CD14-positive monocyte (primary cell): ENCODE results near the gene OR51D1. TPM values are rescaled to one million over a fixed set of nuclear protein-coding genes. Genes with fewer than 3 reads are reported as not detected.

Experiments used
- DNase-seq, 3 donors: peaks; one replicate each; pipeline ENCODE4 v3.0.0-alpha.2; 2011 to 2022
- H2AFZ ChIP-seq: 2 replicates; pipeline ENCODE4 v1.6.0; 2012; ENCODE audit warnings: mild to moderate bottlenecking, low read depth, low read length, inconsistent platforms; ENCODE audit not compliant: insufficient read depth, poor library complexity, severe bottlenecking
- H3K27ac ChIP-seq, 2 donors: 1 replicate in 1 of 2; 2 replicates in 1 of 2; pipeline ENCODE4 v1.5.1; 2012 to 2013; ENCODE audit warnings: low read length in 2 of 2, control low read depth in 1 of 2, inconsistent platforms in 1 of 2, low read depth in 1 of 2, mild to moderate bottlenecking in 1 of 2
- H3K27me3 ChIP-seq, 2 donors: one replicate each; pipeline versions ENCODE4 v1.6.0 to v1.6.1; 2011 to 2013; ENCODE audit warnings: low read length in 2 of 2; ENCODE audit not compliant: control insufficient read depth in 2 of 2, insufficient read depth in 2 of 2
- H3K36me3 ChIP-seq, 2 donors: replicated peaks in 1 of 2; 1 replicate in 1 of 2; 2 replicates in 1 of 2; pipeline versions ENCODE4 v1.5.1 to v1.6.1; 2012 to 2013; ENCODE audit warnings: low read length in 2 of 2, control low read depth in 1 of 2, inconsistent platforms in 1 of 2, mild to moderate bottlenecking in 1 of 2; ENCODE audit not compliant: insufficient read depth in 2 of 2, control insufficient read depth in 1 of 2
- H3K4me1 ChIP-seq, 2 donors: 1 replicate in 1 of 2; 2 replicates in 1 of 2; pipeline versions ENCODE4 v1.5.1 to v1.6.1; 2012 to 2013; ENCODE audit warnings: low read length in 2 of 2, control low read depth in 1 of 2, inconsistent platforms in 1 of 2, mild to moderate bottlenecking in 1 of 2, moderate library complexity in 1 of 2; ENCODE audit not compliant: insufficient read depth in 2 of 2, control insufficient read depth in 1 of 2
- H3K4me2 ChIP-seq: replicated peaks from 2 replicates; pipeline ENCODE3; 2012; ENCODE audit warnings: low read length, moderate library complexity, mild to moderate bottlenecking; ENCODE audit not compliant: poor library complexity, severe bottlenecking; ENCODE audit errors: extremely low read depth
- H3K4me3 ChIP-seq, 3 experiments: fragments of 200-600 bp in 1 of 3; sonication (generic) in 1 of 3; replicated peaks in 1 of 3; 1 replicate in 2 of 3; 2 replicates in 1 of 3; pipeline ENCODE4 v1.5.1; 2011 to 2013; ENCODE audit warnings: low read length in 3 of 3, mild to moderate bottlenecking in 3 of 3, control low read depth in 2 of 3, low read depth in 2 of 3, inconsistent platforms in 1 of 3, moderate library complexity in 1 of 3
- H3K79me2 ChIP-seq: 2 replicates; pipeline ENCODE4 v1.6.0; 2012; ENCODE audit warnings: mild to moderate bottlenecking, control low read depth, inconsistent platforms, low read length, moderate library complexity; ENCODE audit not compliant: insufficient read depth
- H3K9ac ChIP-seq: 2 replicates; pipeline ENCODE4 v1.6.0; 2017; ENCODE audit warnings: low read length, mild to moderate bottlenecking; ENCODE audit not compliant: insufficient read depth, poor library complexity, severe bottlenecking
- H3K9me3 ChIP-seq, 2 donors: replicated peaks in 1 of 2; 1 replicate in 1 of 2; 2 replicates in 1 of 2; pipeline versions ENCODE4 v1.5.1 to v1.6.1; 2012 to 2013; ENCODE audit warnings: low read length in 2 of 2, control low read depth in 1 of 2; ENCODE audit not compliant: control insufficient read depth in 1 of 2, insufficient read depth in 1 of 2
- H4K20me1 ChIP-seq: 2 replicates; pipeline ENCODE4 v1.6.0; 2012; ENCODE audit warnings: mild to moderate bottlenecking, low read length, control low read depth, moderate library complexity; ENCODE audit not compliant: insufficient read depth
- H3K27ac Mint-ChIP-seq, 7 donors: one replicate each; pipeline ENCODE4 v1.8.0; 2020; ENCODE audit warnings: mild to moderate bottlenecking in 7 of 7, mixed read lengths in 7 of 7, moderate library complexity in 6 of 7, inconsistent platforms in 2 of 7
- H3K27me3 Mint-ChIP-seq, 3 donors: one replicate each; pipeline ENCODE4 v1.8.0; 2021 to 2022; ENCODE audit warnings: low read depth in 3 of 3, mild to moderate bottlenecking in 3 of 3, mixed read lengths in 3 of 3, moderate library complexity in 3 of 3, inconsistent platforms in 1 of 3
- H3K36me3 Mint-ChIP-seq, 2 donors: one replicate each; pipeline ENCODE4 v1.8.0; 2020; ENCODE audit warnings: mixed read lengths in 2 of 2, inconsistent platforms in 1 of 2, mild to moderate bottlenecking in 1 of 2
- H3K4me1 Mint-ChIP-seq: one replicate; pipeline ENCODE4 v1.8.0; 2020; ENCODE audit warnings: mild to moderate bottlenecking, mixed read lengths
- H3K4me3 Mint-ChIP-seq, 2 donors: one replicate each; pipeline ENCODE4 v1.8.0; 2020; ENCODE audit warnings: mild to moderate bottlenecking in 2 of 2, mixed read lengths in 2 of 2, moderate library complexity in 1 of 2
- H3K9me3 Mint-ChIP-seq, 7 donors: one replicate each; pipeline ENCODE4 v1.8.0; 2020 to 2022; ENCODE audit warnings: mixed read lengths in 7 of 7, mild to moderate bottlenecking in 6 of 7, moderate library complexity in 6 of 7, inconsistent platforms in 2 of 7
- WGBS: methylation state at CpG from one replicate; pipeline ENCODE4 v1.1.5; 2013; ENCODE audit warnings: missing lambda C conversion rate; ENCODE audit not compliant: insufficient coverage; 5-methylcytosine and 5-hydroxymethylcytosine counted together
- intact Hi-C, 2 donors: fragments of 100-400 bp; cut with micrococcal nuclease; formaldehyde crosslinking; loops; one replicate each; pipeline versions ENCODE4 v1.15.0 to v1.15.1; 2023
- polyA plus RNA-seq, 3 donors: library from polyadenylated mRNA; depleted of rRNA in 1 of 3; unstranded in 2 of 3; stranded (reverse) in 1 of 3; fragments of 300-500 nt in 2 of 3; fragments of >200 nt in 1 of 3; fragmentation: Illumina TruSeq in 2 of 3; gene quantifications; 1 replicate in 2 of 3; 2 replicates in 1 of 3; pipeline ENCODE4 v1.2.3, GENCODE V29; 2012 to 2021
- TF ChIP-seq, protein P1 (sequence below): fragments of 200-600 bp; IDR thresholded peaks from one replicate; pipeline ENCODE4 v1.8.0; 2022; ENCODE audit warnings: antibody characterized with exemption, mild to moderate bottlenecking

Gene OR51D1
- polyA plus RNA-seq, 3 donors: not detected

DNA sequence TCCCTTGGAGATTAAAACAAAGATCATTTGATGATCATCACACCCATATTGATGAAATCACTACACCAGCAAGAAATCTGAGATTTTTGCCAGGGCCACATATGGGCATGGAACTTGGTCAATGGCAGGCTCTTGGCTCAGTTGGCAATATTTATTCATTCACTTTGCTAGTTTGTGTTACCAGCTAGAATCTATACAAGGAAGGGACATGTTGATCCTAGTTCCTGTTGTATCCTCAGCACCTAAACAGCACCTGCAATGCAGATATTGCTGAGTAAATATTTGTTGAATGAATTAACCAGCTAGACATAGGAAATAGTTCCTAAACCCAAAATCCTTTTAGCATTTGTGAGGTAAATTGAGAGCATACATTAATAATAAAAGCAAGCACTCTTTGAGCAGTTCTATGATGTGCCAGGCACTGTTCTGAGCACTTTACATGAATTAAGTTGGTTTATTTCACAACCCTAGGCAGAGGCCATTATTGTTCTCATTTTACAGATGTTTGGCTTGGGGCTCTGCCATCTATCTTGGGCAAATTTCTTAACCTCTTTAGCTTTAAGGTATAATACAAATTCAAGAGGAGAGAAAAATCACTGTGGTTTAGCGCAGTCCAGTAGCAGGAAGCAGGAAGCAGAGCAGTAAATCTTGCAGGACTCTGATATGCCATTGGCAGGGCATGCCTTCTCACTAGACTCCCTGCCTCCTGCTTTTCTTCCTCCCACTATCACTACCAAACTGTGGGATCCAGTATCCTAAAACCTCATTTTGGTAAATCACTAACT, 30.9 kb upstream of the OR51D1 start:
- H2AFZ ChIP-seq: peak overlapping the region; percentile 91
- peak overlapping the region in 1 of 7 donors; percentile 24 for H3K27ac Mint-ChIP-seq

DNA sequence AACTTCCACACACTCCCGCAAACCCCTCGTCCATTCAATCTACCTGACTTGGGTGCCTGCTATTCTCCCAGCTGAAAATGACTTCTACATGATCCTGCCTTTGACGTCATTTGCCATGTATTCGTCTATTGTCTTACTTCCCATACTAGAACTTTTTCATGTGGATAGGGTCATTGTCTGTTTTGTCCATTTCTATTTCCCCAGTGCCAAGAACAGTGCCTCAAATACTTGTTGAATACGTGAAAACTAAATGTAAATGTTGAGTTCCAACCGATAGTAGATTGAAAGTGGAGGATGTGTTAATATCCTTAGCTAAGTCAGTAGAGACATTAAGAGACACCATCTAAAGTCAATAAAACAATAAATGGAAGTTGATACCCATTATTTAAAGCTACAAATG, 30.2 kb upstream of the OR51D1 start:
- intact Hi-C loops: no loop called here
- peak overlapping the region; percentile 83 for H3K9ac ChIP-seq
- H3K9me3 Mint-ChIP-seq: no peaks in the 10 kb centered on the region
- peak overlapping the region; percentile 92 to 95 for H3K4me3 Mint-ChIP-seq
- no peaks in the 10 kb centered on the region for H3K9me3 ChIP-seq
- no peaks in the 10 kb centered on the region for H3K79me2 ChIP-seq
- H3K36me3 ChIP-seq: peaks cover 4 to 35% of the 10 kb centered on the region in 2 donors
- no peaks in the 10 kb centered on the region for H4K20me1 ChIP-seq
- peak overlapping the region; percentile 91 for H3K4me2 ChIP-seq
- peaks cover 21 to 27% of the 10 kb centered on the region in 2 donors for H3K4me1 ChIP-seq
- peaks cover 23 to 25% of the 10 kb centered on the region in 2 donors for H3K36me3 Mint-ChIP-seq
- H3K4me3 ChIP-seq: peak overlapping the region; percentile 55 to 85 (median 71)
- peak overlapping the region in 4 of 7 donors; percentile 31 to 90 (median 88) for H3K27ac Mint-ChIP-seq
- peak overlapping the region; percentile 91 for H2AFZ ChIP-seq
- TF ChIP-seq, protein P1, sequence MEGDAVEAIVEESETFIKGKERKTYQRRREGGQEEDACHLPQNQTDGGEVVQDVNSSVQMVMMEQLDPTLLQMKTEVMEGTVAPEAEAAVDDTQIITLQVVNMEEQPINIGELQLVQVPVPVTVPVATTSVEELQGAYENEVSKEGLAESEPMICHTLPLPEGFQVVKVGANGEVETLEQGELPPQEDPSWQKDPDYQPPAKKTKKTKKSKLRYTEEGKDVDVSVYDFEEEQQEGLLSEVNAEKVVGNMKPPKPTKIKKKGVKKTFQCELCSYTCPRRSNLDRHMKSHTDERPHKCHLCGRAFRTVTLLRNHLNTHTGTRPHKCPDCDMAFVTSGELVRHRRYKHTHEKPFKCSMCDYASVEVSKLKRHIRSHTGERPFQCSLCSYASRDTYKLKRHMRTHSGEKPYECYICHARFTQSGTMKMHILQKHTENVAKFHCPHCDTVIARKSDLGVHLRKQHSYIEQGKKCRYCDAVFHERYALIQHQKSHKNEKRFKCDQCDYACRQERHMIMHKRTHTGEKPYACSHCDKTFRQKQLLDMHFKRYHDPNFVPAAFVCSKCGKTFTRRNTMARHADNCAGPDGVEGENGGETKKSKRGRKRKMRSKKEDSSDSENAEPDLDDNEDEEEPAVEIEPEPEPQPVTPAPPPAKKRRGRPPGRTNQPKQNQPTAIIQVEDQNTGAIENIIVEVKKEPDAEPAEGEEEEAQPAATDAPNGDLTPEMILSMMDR: no peak
- H3K27me3 Mint-ChIP-seq: peaks cover 0 to 2% (median 0%) of the 10 kb centered on the region in 3 donors
- H3K27me3 ChIP-seq: no peaks in the 10 kb centered on the region
- WGBS: no CpG with 5 or more reads among the region's 6 CpGs
- peak overlapping the region in 1 of 2 donors; percentile 82 for H3K27ac ChIP-seq
- peaks cover 32% of the 10 kb centered on the region for H3K4me1 Mint-ChIP-seq
- peak in 2 of 3 donors; percentile 10 to 12 for DNase-seq

More for the DNA sequence above, 30.9 kb upstream of the OR51D1 start:
- no CpG with 5 or more reads among the region's 1 CpG for WGBS
- no peaks in the 10 kb centered on the region for H3K27me3 ChIP-seq
- no peak overlapping the region for H3K27ac ChIP-seq
- TF ChIP-seq, protein P1: no peak
- H3K4me1 Mint-ChIP-seq: peaks cover 32% of the 10 kb centered on the region
- H3K4me2 ChIP-seq: peak overlapping the region; percentile 91
- H4K20me1 ChIP-seq: no peaks in the 10 kb centered on the region
- H3K4me3 Mint-ChIP-seq: peak overlapping the region; percentile 92 to 95
- no peaks in the 10 kb centered on the region for H3K9me3 Mint-ChIP-seq
- H3K9me3 ChIP-seq: no peaks in the 10 kb centered on the region
- peaks cover 30 to 32% of the 10 kb centered on the region in 2 donors for H3K36me3 Mint-ChIP-seq
- peaks cover 0 to 2% (median 0%) of the 10 kb centered on the region in 3 donors for H3K27me3 Mint-ChIP-seq
- peaks cover 10 to 42% of the 10 kb centered on the region in 2 donors for H3K36me3 ChIP-seq
- H3K4me1 ChIP-seq: peaks cover 21 to 27% of the 10 kb centered on the region in 2 donors
- peak overlapping the region in 1 of 3 experiments; percentile 85 for H3K4me3 ChIP-seq
- no peaks in the 10 kb centered on the region for H3K79me2 ChIP-seq
- intact Hi-C loops: no loop called here
- DNase-seq: no peak
- no peak overlapping the region for H3K9ac ChIP-seq
